GM10266 (cell line): ENCODE results near the gene POMGNT2.

Experiments used
- DNase-seq: peaks from one replicate; pipeline ENCODE4 v3.0.0; 2012; ENCODE audit errors: extremely low spot score
- TF ChIP-seq, protein P1 (sequence below): IDR thresholded peaks from 2 replicates; pipeline ENCODE4 v1.5.1; 2012; ENCODE audit warnings: mild to moderate bottlenecking, low read depth; ENCODE audit not compliant: control insufficient read depth, insufficient read depth; ENCODE audit errors: missing control alignments

Gene POMGNT2

DNA sequence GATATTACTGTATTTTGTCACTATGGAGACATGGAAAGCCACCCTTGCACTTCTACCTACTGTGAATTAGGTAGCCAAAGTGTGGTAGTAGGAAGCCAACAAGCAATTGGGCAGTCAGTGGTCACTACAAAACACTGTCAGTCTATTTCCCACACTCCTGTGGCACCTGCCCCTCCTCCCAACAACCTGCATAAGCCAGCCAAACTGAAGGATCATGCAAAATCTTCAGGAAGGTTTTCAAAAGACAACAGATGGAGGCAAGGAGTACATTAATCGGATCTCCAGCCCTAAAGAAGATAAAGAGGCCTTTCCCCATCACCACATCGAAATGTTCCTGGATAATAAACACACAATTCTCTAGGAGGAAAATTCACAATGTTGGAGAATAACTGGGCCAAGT lies 11.9 kb downstream of the POMGNT2 start:
- TF ChIP-seq, protein P1, sequence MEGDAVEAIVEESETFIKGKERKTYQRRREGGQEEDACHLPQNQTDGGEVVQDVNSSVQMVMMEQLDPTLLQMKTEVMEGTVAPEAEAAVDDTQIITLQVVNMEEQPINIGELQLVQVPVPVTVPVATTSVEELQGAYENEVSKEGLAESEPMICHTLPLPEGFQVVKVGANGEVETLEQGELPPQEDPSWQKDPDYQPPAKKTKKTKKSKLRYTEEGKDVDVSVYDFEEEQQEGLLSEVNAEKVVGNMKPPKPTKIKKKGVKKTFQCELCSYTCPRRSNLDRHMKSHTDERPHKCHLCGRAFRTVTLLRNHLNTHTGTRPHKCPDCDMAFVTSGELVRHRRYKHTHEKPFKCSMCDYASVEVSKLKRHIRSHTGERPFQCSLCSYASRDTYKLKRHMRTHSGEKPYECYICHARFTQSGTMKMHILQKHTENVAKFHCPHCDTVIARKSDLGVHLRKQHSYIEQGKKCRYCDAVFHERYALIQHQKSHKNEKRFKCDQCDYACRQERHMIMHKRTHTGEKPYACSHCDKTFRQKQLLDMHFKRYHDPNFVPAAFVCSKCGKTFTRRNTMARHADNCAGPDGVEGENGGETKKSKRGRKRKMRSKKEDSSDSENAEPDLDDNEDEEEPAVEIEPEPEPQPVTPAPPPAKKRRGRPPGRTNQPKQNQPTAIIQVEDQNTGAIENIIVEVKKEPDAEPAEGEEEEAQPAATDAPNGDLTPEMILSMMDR: no peak
- DNase-seq: no peak

DNA sequence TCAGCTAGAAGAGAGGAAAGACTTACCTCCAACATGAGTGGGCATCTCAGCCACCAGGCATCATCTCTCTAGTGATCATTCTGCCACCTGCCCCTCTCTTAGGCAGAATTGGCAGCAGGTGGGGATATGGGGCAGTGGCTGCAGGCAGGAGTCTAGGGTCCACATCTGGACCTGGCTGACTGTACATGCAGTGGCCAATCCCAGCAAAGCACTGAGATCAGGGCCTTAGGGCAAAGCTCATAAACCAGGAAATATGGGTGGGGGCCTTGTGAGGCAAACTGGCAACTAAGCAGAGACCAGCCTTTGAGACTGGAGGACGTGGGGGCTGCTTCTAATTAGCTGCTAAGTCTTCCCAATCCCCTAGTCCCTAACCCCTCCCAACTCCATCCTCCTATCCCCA lies 12.9 kb downstream of the POMGNT2 start:
- no peak for DNase-seq
- TF ChIP-seq, protein P1: no peak

DNA sequence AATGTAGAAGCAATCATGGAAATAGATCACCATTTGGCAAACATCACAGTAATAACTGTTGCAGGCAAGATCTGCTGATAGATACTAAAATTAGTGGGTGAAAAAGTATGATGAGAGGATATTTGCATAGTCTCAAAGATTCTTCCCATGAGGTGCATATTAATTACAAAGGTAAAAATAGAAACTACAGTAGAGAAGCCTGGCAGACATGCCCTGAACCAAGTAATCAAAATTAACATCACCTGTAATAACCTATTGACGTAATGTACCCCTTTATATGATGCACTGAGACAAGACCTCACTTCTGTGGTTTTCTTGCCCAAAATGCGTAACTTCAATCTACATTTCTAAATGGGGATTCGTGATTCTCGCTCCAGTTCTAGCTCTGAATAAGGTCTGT lies 14.4 kb downstream of the POMGNT2 start:
- no peak for DNase-seq
- TF ChIP-seq, protein P1: no peak

DNA sequence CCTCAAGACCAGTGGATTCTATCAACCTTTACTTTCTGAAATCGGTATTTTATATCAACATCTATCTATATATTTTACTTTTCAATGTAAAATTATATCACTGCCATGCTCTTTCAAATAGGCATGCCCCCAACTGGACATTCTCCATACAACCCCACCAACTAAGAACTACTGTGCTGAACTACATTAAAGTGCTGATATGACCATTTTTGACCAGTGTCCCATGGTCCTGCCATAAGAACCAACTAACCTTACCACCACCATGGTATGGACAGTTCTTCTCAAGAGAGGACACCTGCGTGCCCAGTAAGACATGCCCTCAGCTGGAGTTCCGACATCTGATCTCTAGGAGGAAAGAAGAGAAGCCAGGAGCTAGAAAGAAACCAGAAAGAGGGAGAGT lies 15.6 kb downstream of the POMGNT2 start:
- DNase-seq: no peak
- TF ChIP-seq, protein P1: no peak

DNA sequence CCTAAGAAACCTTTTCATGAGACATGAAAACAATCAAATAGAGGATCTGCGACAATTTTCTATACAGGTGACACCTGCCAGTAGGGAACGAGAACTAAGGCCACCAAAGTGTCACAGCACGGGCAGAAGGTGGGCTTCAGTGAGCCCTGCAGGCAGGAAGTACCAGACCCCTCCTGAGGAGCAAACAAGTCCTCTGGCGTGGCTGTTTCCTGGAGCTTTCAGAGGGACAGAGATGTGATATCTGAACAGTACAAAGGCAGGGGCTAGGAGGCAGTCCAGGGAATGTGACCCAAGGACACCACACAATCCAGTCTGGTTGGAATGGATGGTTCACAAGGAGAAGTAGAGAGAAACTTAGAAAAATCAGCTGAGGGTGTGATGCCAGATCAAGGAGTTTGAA lies 16.8 kb downstream of the POMGNT2 start:
- no peak for DNase-seq
- TF ChIP-seq, protein P1: no peak

DNA sequence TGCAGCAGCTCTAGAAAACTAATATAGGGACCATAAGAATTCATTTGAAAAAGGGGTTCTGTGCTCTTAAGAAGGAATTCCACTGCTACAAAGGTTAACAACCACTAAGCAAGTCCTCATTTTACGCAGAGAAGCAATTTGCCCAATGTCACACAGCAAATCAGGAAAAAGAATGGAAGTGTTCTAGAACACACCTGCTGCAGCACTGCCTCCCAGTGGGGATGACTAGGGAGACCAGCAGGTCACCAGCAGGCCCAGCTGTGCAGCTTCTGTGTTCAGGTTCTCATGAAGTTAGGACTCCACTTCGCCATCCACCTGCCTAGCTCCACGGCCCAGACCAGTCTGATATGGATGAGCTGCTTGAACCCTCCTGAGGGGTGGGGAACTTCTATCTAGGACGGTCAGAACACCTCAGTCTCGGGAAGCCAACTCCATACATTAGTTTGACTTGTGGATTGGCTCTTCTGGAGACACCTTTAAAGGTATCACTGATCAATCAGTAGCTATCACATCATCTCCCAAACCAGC lies 18.6 kb downstream of the POMGNT2 start:
- no peak for DNase-seq
- TF ChIP-seq, protein P1: no peak

DNA sequence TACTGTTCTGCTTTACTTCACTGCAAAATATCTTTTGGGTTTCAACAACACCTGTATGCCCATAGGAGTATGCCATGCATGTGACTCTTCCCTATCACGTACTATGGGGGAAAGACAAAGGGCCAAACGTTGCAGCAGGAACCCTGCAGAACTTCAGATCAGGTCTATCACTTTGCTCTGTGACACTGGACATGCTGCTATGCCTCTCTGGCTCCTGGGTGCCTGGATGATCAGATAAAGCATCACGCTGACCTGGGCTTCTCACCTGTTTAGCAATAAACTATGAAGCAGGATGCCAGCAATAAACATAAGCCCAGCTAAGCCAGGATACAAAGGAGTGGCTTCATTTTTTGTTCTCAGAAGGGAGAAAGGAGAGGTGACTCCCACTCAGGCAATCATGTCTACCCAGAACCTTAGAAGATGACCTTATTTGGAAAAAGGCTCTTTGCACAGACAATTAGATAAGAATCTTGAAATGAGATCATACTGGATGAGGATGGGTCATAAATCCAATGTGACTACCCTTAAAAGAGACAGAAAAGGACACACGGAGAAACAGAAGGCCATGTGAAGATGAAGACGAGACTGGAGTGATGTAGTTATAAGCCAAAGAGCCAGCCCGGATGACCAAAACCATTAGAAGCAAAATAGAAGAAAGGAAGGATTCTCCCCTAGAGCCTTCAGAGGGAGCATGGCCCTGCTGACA lies 19.3 kb downstream of the POMGNT2 start:
- DNase-seq: no peak
- TF ChIP-seq, protein P1: no peak
